HG03103 (cell line): Measurements from ENCODE around the gene OPRL1.
"Not testable (repeated sequence)": the region's sequence is repeated elsewhere in the genome, so short reads cannot be mapped to it uniquely, and the experiment has no call there.

ENCODE experiments used
- ATAC-seq: cut with Tn5 transposase; IDR thresholded peaks from one replicate; pipeline ENCODE4 v1.9.1; 2021; ENCODE audit warnings: low read depth; ENCODE audit not compliant: unreplicated experiment

The OPRL1 gene

GRCh38 chr20:64114356-64114971, 34.6 kb downstream of the OPRL1 start:
- no peak for ATAC-seq

GRCh38 chr20:64115171-64115911, 35.5 kb downstream of the OPRL1 start:
- no peak for ATAC-seq

- no peak for ATAC-seq
Measured at GRCh38 chr20:64116016-64116415, 36.1 kb downstream of the OPRL1 start.

GRCh38 chr20:64116541-64117431, 36.9 kb downstream of the OPRL1 start:
- ATAC-seq, result no peak

- not testable (repeated sequence) for ATAC-seq
Measured at GRCh38 chr20:64117432-64117777, 37.5 kb downstream of the OPRL1 start.

- no peak for ATAC-seq
Measured at GRCh38 chr20:64119301-64119680, 39.4 kb downstream of the OPRL1 start.

GRCh38 chr20:64119681-64120341, 39.9 kb downstream of the OPRL1 start:
- no peak for ATAC-seq

GRCh38 chr20:64121586-64121985, 41.7 kb downstream of the OPRL1 start:
- ATAC-seq, result no peak

- ATAC-seq, result not testable (repeated sequence)
Measured at GRCh38 chr20:64122927-64123326, 43.0 kb downstream of the OPRL1 start.

- ATAC-seq, result not testable (repeated sequence)
Measured at GRCh38 chr20:64123517-64123916, 43.6 kb downstream of the OPRL1 start.

- ATAC-seq, result no peak
Measured at GRCh38 chr20:64129146-64129782, 49.4 kb downstream of the OPRL1 start.

- ATAC-seq, result no peak
Measured at GRCh38 chr20:64130271-64130670, 50.4 kb downstream of the OPRL1 start.

- no peak for ATAC-seq
Measured at GRCh38 chr20:64130876-64131275, 51.0 kb downstream of the OPRL1 start.

GRCh38 chr20:64131406-64131805, 51.5 kb downstream of the OPRL1 start:
- no peak for ATAC-seq

- ATAC-seq, result no peak
Measured at GRCh38 chr20:64133951-64134407, 54.1 kb downstream of the OPRL1 start.

- ATAC-seq, result not testable (repeated sequence)
Measured at GRCh38 chr20:64134744-64135143, 54.9 kb downstream of the OPRL1 start.

GRCh38 chr20:64136004-64136710, 56.3 kb downstream of the OPRL1 start:
- ATAC-seq, result no peak

GRCh38 chr20:64137598-64138031, 57.7 kb downstream of the OPRL1 start:
- no peak for ATAC-seq

- ATAC-seq, result no peak
Measured at GRCh38 chr20:64138276-64138815, 58.5 kb downstream of the OPRL1 start.
